Measurements from ENCODE around the gene BLVRB.

The BLVRB gene

DNA sequence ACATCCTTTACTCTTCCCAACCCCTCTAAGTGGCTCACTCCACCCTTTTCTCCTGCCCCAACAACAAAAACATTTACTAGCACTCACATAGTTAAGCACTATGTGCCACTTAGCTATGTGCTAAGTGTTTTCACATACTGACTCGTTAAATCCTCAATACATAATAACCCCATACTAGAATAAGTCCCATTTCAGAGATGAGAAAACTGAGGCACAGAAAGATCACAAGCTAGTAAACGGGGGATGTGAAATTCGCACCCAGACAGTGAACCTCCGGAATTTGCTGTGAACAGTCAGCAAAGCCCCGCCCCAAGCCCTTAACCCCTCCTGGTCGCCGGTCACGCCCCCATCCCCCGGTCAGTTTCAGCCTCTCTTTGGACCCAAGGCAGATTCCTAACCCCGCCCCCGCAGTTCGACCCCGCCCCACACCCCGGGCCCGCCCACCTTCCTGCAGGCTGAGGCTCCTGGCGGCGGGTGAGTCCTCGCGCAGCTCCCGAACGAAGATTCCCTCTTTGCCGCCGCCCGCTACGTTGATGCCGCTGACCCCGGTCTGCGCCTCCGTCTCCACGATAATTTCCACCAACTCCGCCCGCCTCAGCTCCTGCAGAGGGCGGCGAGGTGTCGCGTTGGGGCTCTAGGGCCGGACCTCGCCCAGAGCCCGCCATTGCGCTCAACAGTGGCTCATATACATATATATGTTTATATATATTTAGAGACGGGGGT is 62.1 kb downstream of the BLVRB start:
- peak; percentile 81 to 90 for DNase-seq (ENCODE audit: low read depth in 2 of 2)

GRCh38 chr19:40400559-40400958 is 65.0 kb downstream of the BLVRB start:
- no peak for DNase-seq (ENCODE audit: low read depth in 2 of 2)

GRCh38 chr19:40398417-40399131 is 67.0 kb downstream of the BLVRB start:
- DNase-seq (ENCODE audit: low read depth in 2 of 2) = peak; percentile 31 to 63

Data from stimulated activated CD8-positive, alpha-beta memory T cell treated with anti-CD3 and anti-CD28 coated beads, Interleukin-2, amount 100 ng/mL, for 48 hours (primary cell).